ENCODE measurements around the gene ADCYAP1. TPM values are rescaled to one million over a fixed set of nuclear protein-coding genes. Genes with fewer than 3 reads are reported as not detected.

Gene ADCYAP1
- total RNA-seq, 1 experiment from 2014 or later, result not detected

GRCh38 chr18:923144-923866 is 18.6 kb downstream of the ADCYAP1 start:
- H3K27me3 ChIP-seq (ENCODE audit: insufficient read depth, low read depth), result no peaks in the 10 kb centered on the region
- H3K36me3 ChIP-seq (ENCODE audit: low read depth), result no peaks in the 10 kb centered on the region
- intact Hi-C loops (cut with micrococcal nuclease; ENCODE audit: unreplicated experiment), result no loop called here
- H3F3A ChIP-seq (ENCODE audit: insufficient read depth, low read depth), result no peaks in the 10 kb centered on the region; the same call in 1 of the 2 replicates
- no peak overlapping the region; the same call in 1 of the 2 replicates for H2AFZ ChIP-seq
- DNase-seq, result no peak
- TF ChIP-seq EZH2 (IDR thresholded peaks at IDR 0.05; ENCODE audit: low read depth) (no peak), CTCF (conservative IDR thresholded peaks at IDR 0.05) (no peak)
- ChIA-PET POLR2A (ENCODE audit: unreplicated experiment) (no interaction called here), CTCF (no interaction called here)
- H4K20me1 ChIP-seq (ENCODE audit: insufficient read depth), result no peaks in the 10 kb centered on the region
- H3K27ac ChIP-seq, result no peak overlapping the region
- no peaks in the 10 kb centered on the region for H3K79me2 ChIP-seq (ENCODE audit: low read depth)
- no peaks in the 10 kb centered on the region for H3K9me3 ChIP-seq (ENCODE audit: insufficient read depth, low read depth)
- no peak overlapping the region for H3K4me3 ChIP-seq
- 0 out of 2 replicates have a peak, but pooled peaks cover 5% of the 10 kb centered on the region for H3K4me1 ChIP-seq (replicated peaks; ENCODE audit: insufficient read depth)
- no peaks in the 10 kb centered on the region for H3K9me2 ChIP-seq (ENCODE audit: insufficient read depth)
- 0 out of 2 replicates have a peak overlapping the region, but pooled peaks have one; percentile 18 for H3K4me2 ChIP-seq
- BruUV-seq (replicated peaks), result no TSS peak

- Histone ChIP-seq H3K27ac (no peak overlapping the region), H3K9me3 (ENCODE audit: insufficient read depth, low read depth) (no peaks in the 10 kb centered on the region), H3K9me2 (ENCODE audit: insufficient read depth) (no peaks in the 10 kb centered on the region), H3F3A (ENCODE audit: insufficient read depth, low read depth) (no peaks in the 10 kb centered on the region; the same call in 1 of the 2 replicates), H3K36me3 (ENCODE audit: low read depth) (no peaks in the 10 kb centered on the region), H3K4me3 (no peak overlapping the region), H4K20me1 (ENCODE audit: insufficient read depth) (no peaks in the 10 kb centered on the region), H3K27me3 (ENCODE audit: insufficient read depth, low read depth) (no peaks in the 10 kb centered on the region), H3K4me1 (replicated peaks; ENCODE audit: insufficient read depth) (0 out of 2 replicates have a peak, but pooled peaks cover 5% of the 10 kb centered on the region), H2AFZ (no peak overlapping the region), H3K79me2 (ENCODE audit: low read depth) (no peaks in the 10 kb centered on the region), H3K4me2 (no peak overlapping the region)
- TF ChIP-seq CTCF (conservative IDR thresholded peaks at IDR 0.05) (no peak), EZH2 (IDR thresholded peaks at IDR 0.05; ENCODE audit: low read depth) (no peak)
- no peak for DNase-seq
- CTCF ChIA-PET, result no interaction called here
- POLR2A ChIA-PET (ENCODE audit: unreplicated experiment), result no interaction called here
- no TSS peak for BruUV-seq (replicated peaks)
- intact Hi-C loops (cut with micrococcal nuclease; ENCODE audit: unreplicated experiment), result no loop called here
Measured at GRCh38 chr18:924987-925386, 20.3 kb downstream of the ADCYAP1 start.

GRCh38 chr18:926946-927345 is 22.3 kb downstream of the ADCYAP1 start:
- Histone ChIP-seq H3K27me3 (ENCODE audit: insufficient read depth, low read depth) (no peaks in the 10 kb centered on the region), H4K20me1 (ENCODE audit: insufficient read depth) (no peaks in the 10 kb centered on the region), H3K27ac (no peak overlapping the region), H3K79me2 (ENCODE audit: low read depth) (no peaks in the 10 kb centered on the region), H3K4me1 (replicated peaks; ENCODE audit: insufficient read depth) (0 out of 2 replicates have a peak, but pooled peaks cover 5% of the 10 kb centered on the region), H3K9me2 (ENCODE audit: insufficient read depth) (no peaks in the 10 kb centered on the region), H3F3A (ENCODE audit: insufficient read depth, low read depth) (no peaks in the 10 kb centered on the region; the same call in 1 of the 2 replicates), H3K9me3 (ENCODE audit: insufficient read depth, low read depth) (no peaks in the 10 kb centered on the region), H3K4me2 (no peak overlapping the region), H3K36me3 (ENCODE audit: low read depth) (no peaks in the 10 kb centered on the region), H3K4me3 (no peak overlapping the region), H2AFZ (no peak overlapping the region)
- intact Hi-C loops (cut with micrococcal nuclease; ENCODE audit: unreplicated experiment), result no loop called here
- no peak for DNase-seq
- CTCF ChIA-PET, result interaction anchor here (0.6 to 0.7 kb wide), 2 partner anchors 129 to 1081 kb away, joined by 3 read pairs; no protein-coding TSS in a partner anchor
- BruUV-seq (replicated peaks), result no TSS peak
- TF ChIP-seq EZH2 (IDR thresholded peaks at IDR 0.05; ENCODE audit: low read depth), result no peak
- TF ChIP-seq CTCF (conservative IDR thresholded peaks at IDR 0.05), result no peak
- POLR2A ChIA-PET (ENCODE audit: unreplicated experiment), result no interaction called here
